ENCODE measurements around the gene EFNB2. TPM values are rescaled to one million over a fixed set of nuclear protein-coding genes. Genes with fewer than 3 reads are reported as not detected.

EFNB2 gene
- total and polyA plus RNA-seq, 2 experiments from 2014 or later, result 11.1 to 12.2 TPM

GRCh38 chr13:106503272-106503671, 32.2 kb downstream of the EFNB2 start:
- Histone ChIP-seq H3K27ac (no peak overlapping the region), H3K9me3 (ENCODE audit: low read depth) (no peaks in the 10 kb centered on the region), H3K4me1 (ENCODE audit: low read depth) (peaks cover 5% of the 10 kb centered on the region), H3K36me3 (no peaks in the 10 kb centered on the region), H3K27me3 (no peaks in the 10 kb centered on the region), H3K4me3 (no peak overlapping the region)
- TF ChIP-seq CTCF (IDR thresholded peaks at IDR 0.05; ENCODE audit: low read depth, low read length), result no peak
- DNase-seq (ENCODE audit: low read depth in 1 of 2, low spot score in 1 of 2), result no peak

- Histone ChIP-seq H3K27me3 (no peaks in the 10 kb centered on the region), H3K4me3 (no peak overlapping the region), H3K4me1 (ENCODE audit: low read depth) (peaks cover 26% of the 10 kb centered on the region), H3K27ac (no peak overlapping the region), H3K36me3 (no peaks in the 10 kb centered on the region), H3K9me3 (ENCODE audit: low read depth) (no peaks in the 10 kb centered on the region)
- peak in 1 of 2 donors; percentile 58 for DNase-seq (ENCODE audit: low read depth in 1 of 2, low spot score in 1 of 2)
- no peak for TF ChIP-seq CTCF (IDR thresholded peaks at IDR 0.05; ENCODE audit: low read depth, low read length)
Observed at GRCh38 chr13:106500445-106500844, 35.0 kb downstream of the EFNB2 start.

GRCh38 chr13:106499896-106500295, 35.6 kb downstream of the EFNB2 start:
- peaks cover 26% of the 10 kb centered on the region for H3K4me1 ChIP-seq (ENCODE audit: low read depth)
- no peak overlapping the region for H3K27ac ChIP-seq
- no peak overlapping the region for H3K4me3 ChIP-seq
- no peak for TF ChIP-seq CTCF (IDR thresholded peaks at IDR 0.05; ENCODE audit: low read depth, low read length)
- no peaks in the 10 kb centered on the region for H3K36me3 ChIP-seq
- no peaks in the 10 kb centered on the region for H3K27me3 ChIP-seq
- H3K9me3 ChIP-seq (ENCODE audit: low read depth), result no peaks in the 10 kb centered on the region
- peak in 1 of 2 donors; percentile 66 for DNase-seq (ENCODE audit: low read depth in 1 of 2, low spot score in 1 of 2)

- H3K9me3 ChIP-seq (ENCODE audit: low read depth), result no peaks in the 10 kb centered on the region
- no peak for DNase-seq (ENCODE audit: low read depth in 1 of 2, low spot score in 1 of 2)
- peaks cover 26% of the 10 kb centered on the region for H3K4me1 ChIP-seq (ENCODE audit: low read depth)
- peaks cover 5% of the 10 kb centered on the region for H3K36me3 ChIP-seq
- no peak overlapping the region for H3K4me3 ChIP-seq
- no peaks in the 10 kb centered on the region for H3K27me3 ChIP-seq
- no peak for TF ChIP-seq CTCF (IDR thresholded peaks at IDR 0.05; ENCODE audit: low read depth, low read length)
- no peak overlapping the region for H3K27ac ChIP-seq
Observed at GRCh38 chr13:106499113-106499512, 36.3 kb downstream of the EFNB2 start.

- H3K4me3 ChIP-seq, result no peak overlapping the region
- peaks cover 6% of the 10 kb centered on the region for H3K36me3 ChIP-seq
- no peaks in the 10 kb centered on the region for H3K27me3 ChIP-seq
- no peak overlapping the region for H3K27ac ChIP-seq
- no peak for DNase-seq (ENCODE audit: low read depth in 1 of 2, low spot score in 1 of 2)
- H3K9me3 ChIP-seq (ENCODE audit: low read depth), result no peaks in the 10 kb centered on the region
- peaks cover 26% of the 10 kb centered on the region for H3K4me1 ChIP-seq (ENCODE audit: low read depth)
- TF ChIP-seq CTCF (IDR thresholded peaks at IDR 0.05; ENCODE audit: low read depth, low read length), result no peak
Observed at GRCh38 chr13:106498571-106498970, 36.9 kb downstream of the EFNB2 start.

- Histone ChIP-seq H3K27ac (no peak overlapping the region), H3K27me3 (no peaks in the 10 kb centered on the region), H3K4me3 (no peak overlapping the region)
Observed at GRCh38 chr13:106498158-106498557, 37.3 kb downstream of the EFNB2 start.

More at GRCh38 chr13:106498158-106498557, 37.3 kb downstream of the EFNB2 start:
- DNase-seq (ENCODE audit: low read depth in 1 of 2, low spot score in 1 of 2), result no peak
- Histone ChIP-seq H3K9me3 (ENCODE audit: low read depth) (no peaks in the 10 kb centered on the region), H3K4me1 (ENCODE audit: low read depth) (peaks cover 26% of the 10 kb centered on the region), H3K36me3 (peaks cover 6% of the 10 kb centered on the region)
- no peak for TF ChIP-seq CTCF (IDR thresholded peaks at IDR 0.05; ENCODE audit: low read depth, low read length)

Measured in cardiac muscle cell (in vitro differentiated cells and primary cell).